Stimulated activated CD4-positive, alpha-beta T cell treated with anti-CD3 and anti-CD28 coated beads, Interleukin-2, amount 100 ng/mL, for 48 hours (primary cell): Measurements from ENCODE around the gene GRP.

ENCODE experiments used
- DNase-seq, 2 donors: peaks; one replicate each; pipeline ENCODE4 v3.0.0-alpha.2; 2020

Gene GRP

GRCh38 chr18:59219672-59220163 is at the start of gene GRP:
Gene GRP (plus strand): TSS chr18:59220158. CDS start chr18:59220266, 108 bp downstream.
- DNase-seq: no peak

GRCh38 chr18:59172664-59173249 is 47.2 kb upstream of the GRP start:
- no peak for DNase-seq

- no peak for DNase-seq
These were observed 42.5 kb upstream of the GRP start for GRCh38 chr18:59177485-59177884.

GRCh38 chr18:59180150-59180845 is 39.7 kb upstream of the GRP start:
- no peak for DNase-seq

GRCh38 chr18:59182673-59183072 is 37.3 kb upstream of the GRP start:
- no peak for DNase-seq

GRCh38 chr18:59189008-59189407 is 30.9 kb upstream of the GRP start:
- DNase-seq: no peak

GRCh38 chr18:59189746-59190145 is 30.2 kb upstream of the GRP start:
- no peak for DNase-seq

GRCh38 chr18:59196161-59196725 is 23.7 kb upstream of the GRP start:
- DNase-seq: no peak

- DNase-seq: no peak
These were observed 22.3 kb upstream of the GRP start for GRCh38 chr18:59197636-59198035.

- no peak for DNase-seq
These were observed 21.7 kb upstream of the GRP start for GRCh38 chr18:59198215-59198614.

GRCh38 chr18:59200787-59201186 is 19.2 kb upstream of the GRP start:
- DNase-seq: no peak

GRCh38 chr18:59202258-59202820 is 17.6 kb upstream of the GRP start:
- DNase-seq: no peak

GRCh38 chr18:59207506-59207905 is 12.5 kb upstream of the GRP start:
- no peak for DNase-seq

GRCh38 chr18:59208602-59209125 is 11.3 kb upstream of the GRP start:
- no peak for DNase-seq

- DNase-seq: no peak
These were observed 9.7 kb upstream of the GRP start for GRCh38 chr18:59210299-59210698.

GRCh38 chr18:59211629-59212028 is 8.3 kb upstream of the GRP start:
- no peak for DNase-seq

- DNase-seq: no peak
These were observed 1.9 kb upstream of the GRP start for GRCh38 chr18:59218018-59218417.

- DNase-seq: no peak
These were observed 316 bp downstream of the GRP start for GRCh38 chr18:59220164-59220783.

GRCh38 chr18:59220784-59221765 is 1.1 kb downstream of the GRP start:
- no peak for DNase-seq

GRCh38 chr18:59222341-59222740 is 2.4 kb downstream of the GRP start:
- no peak for DNase-seq

- DNase-seq: no peak
These were observed 8.4 kb downstream of the GRP start for GRCh38 chr18:59228351-59228750.

GRCh38 chr18:59229191-59229590 is 9.2 kb downstream of the GRP start:
- no peak for DNase-seq
